Fibroblast of peridontal ligament (primary cell): Measurements from ENCODE around the gene PHYHD1.

Experiments
- DNase-seq: peaks from one replicate; pipeline ENCODE4 v3.0.0-alpha.2; 2010; ENCODE audit errors: extremely low read depth

The PHYHD1 gene

GRCh38 chr9:128901379-128901778 lies 19.4 kb upstream of the PHYHD1 start:
- no peak for DNase-seq

DNA sequence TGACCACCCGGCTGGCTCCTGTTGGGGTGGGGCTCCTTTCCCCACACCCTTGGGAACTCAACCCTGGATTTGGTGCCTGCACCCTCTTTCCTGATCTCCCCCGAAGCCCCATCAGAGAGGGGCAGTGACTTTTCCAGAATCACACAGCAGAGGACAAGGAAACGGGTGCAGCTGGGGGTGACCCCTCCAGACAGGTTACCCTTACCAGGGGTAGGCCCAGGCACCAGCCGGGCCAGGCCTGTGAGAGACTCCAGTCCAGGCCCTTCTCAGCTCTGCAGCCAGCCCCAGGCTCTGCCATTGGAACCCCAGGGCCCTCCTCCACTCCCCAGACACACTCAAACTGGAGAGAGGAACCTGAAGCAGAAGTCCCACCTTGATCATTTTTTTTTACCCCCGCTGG lies 19.0 kb upstream of the PHYHD1 start:
- DNase-seq = no peak

DNA sequence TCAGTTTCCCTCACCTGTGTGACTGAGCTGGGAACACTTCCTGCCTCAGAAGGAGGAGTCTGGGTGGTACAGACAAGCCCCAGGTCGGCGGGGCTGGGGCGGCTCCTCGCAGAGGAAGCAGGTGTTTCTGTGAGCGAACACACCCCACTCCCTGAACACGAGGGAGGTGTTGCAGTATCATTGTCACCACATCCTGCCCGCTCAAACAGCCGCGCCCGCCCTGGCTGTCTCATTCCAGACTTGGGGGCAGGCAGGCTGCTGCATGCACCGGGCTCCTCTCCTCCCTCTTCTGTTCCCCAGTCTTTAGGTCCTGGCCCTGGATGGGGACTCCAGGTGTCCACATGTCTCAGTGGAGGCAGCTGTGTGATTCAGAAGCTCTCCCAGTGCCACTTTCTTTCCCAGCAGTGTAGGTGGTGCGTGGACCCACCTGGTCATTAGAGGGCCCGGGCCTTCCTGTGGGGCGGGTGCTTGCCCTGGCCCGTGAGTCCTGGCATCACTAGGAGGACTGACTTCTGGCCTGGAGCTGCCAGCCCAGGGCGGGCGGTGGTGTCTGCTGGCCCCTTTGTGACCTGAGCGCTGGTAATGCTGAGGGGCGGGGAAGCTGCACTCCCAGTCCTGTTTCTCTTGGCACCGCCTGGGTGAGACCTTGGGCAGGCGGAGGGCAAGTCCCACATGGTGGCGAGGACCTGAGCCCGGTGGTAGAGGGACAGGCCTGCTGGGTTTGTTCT lies 18.3 kb upstream of the PHYHD1 start:
- no peak for DNase-seq

GRCh38 chr9:128903079-128903461 lies 17.7 kb upstream of the PHYHD1 start:
- DNase-seq = no peak

DNA sequence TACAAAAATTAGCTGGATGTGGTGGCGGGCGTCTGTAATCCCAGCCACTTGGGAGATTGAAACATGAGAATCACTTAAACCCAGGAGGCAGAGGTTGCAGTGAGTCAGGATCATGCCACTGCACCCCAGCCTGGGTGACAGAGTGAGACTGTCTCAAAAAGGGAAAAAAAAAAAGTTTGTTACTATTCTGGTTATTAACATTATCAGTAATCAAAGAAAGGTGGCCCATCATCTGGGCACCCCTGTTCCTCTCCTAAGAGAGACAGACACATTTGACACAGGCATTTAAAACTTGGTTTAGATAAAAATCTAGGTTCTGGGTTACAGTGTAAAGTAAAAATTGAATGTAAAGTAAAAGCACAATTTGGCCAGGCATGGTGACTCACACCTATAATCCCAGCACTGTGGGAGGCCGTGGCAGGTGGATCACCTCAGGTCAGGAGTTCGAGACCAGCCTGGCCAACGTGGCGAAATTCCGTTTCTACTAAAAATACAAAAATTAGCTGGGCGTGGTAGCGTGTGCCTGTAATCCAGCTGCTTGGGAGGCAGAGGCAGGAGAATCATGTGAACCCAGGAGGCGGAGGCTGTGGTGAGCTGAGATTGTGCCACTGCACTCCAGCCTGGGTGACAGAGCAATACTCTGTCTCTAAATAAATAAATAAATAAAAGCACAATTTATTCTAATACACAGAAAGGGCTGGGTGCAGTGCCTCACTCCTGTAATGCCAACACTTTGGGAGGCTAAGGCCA lies 16.7 kb upstream of the PHYHD1 start:
- DNase-seq = no peak

- DNase-seq = no peak
Measured at GRCh38 chr9:128905964-128906363, 14.8 kb upstream of the PHYHD1 start.

DNA sequence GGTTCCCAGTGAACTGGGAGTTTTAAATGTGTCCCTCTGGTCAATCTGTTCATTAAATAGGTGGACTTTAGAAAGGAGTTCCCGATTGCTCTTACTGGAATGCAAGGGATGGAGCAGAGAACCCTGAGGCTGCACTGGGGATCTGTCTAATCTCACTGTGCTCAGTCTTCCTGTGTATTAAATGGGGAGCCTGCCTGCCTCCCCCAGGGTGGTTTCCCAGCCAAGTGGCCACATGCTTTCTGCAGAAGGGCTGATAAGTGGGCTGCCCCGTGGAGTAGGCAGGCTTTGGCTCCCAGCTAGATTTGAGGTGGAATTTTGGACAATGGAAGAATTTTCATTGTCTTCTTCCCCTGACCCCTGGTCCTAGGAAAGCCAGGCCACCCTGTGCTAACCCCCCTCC lies 14.0 kb upstream of the PHYHD1 start:
- DNase-seq = no peak

DNA sequence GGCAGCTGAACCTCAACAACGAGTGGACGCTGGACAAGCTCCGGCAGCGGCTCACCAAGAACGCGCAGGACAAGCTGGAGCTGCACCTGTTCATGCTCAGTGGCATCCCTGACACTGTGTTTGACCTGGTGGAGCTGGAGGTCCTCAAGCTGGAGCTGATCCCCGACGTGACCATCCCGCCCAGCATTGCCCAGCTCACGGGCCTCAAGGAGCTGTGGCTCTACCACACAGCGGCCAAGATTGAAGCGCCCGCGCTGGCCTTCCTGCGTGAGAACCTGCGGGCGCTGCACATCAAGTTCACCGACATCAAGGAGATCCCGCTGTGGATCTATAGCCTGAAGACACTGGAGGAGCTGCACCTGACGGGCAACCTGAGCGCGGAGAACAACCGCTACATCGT lies 12.4 kb upstream of the PHYHD1 start:
- DNase-seq = no peak

GRCh38 chr9:128909859-128910258 lies 10.9 kb upstream of the PHYHD1 start:
- DNase-seq = no peak

GRCh38 chr9:128910906-128911305 lies 9.9 kb upstream of the PHYHD1 start:
- DNase-seq = no peak

GRCh38 chr9:128911529-128912035 lies 9.2 kb upstream of the PHYHD1 start:
- no peak for DNase-seq

GRCh38 chr9:128912270-128912853 lies 8.4 kb upstream of the PHYHD1 start:
- peak; percentile 74 for DNase-seq

DNA sequence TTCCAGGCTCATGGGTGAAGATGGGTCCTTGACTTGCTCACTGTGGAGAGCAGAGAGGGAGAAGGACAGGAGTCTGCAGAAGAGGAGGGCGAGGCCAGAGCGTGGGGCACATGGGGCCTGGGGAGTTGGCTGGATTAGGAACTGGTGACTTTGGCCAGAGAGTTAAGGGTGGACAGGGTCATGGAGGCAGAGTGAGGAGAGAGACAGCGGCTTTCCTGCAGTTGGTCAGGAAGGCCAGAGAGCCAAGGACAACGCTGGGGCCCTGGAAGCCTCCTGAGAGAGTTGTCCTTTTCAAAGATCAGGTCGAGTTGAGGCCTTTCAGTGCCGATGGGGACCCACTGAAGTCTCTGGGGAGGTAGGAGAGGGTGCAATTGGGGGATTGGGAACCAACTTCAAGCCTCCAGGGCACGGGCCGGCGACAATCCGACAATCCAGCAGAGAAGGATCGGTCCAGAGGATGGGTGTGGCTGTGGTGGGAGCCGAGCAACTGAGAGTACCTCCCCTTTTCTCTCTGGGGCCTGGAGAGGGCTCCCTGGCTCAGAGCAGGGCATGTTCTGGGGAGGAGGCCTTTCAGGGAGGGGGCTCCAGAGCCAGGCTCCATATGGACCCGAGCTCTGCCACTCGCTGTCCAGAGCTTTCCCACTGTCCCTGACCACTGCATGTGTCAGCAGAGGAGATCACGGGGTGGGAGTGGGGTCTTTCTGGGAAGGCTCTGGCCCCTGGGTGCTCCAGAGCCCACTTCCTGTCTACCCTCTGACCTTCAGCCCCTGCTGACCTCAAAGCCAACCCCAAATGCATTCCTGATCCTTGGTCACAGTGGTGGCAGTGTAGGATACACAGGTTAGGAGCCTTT lies 7.5 kb upstream of the PHYHD1 start:
- no peak for DNase-seq

- no peak for DNase-seq
Measured at GRCh38 chr9:128913995-128914772, 6.6 kb upstream of the PHYHD1 start.

- DNase-seq = no peak
Measured at GRCh38 chr9:128916204-128916603, 4.6 kb upstream of the PHYHD1 start.

DNA sequence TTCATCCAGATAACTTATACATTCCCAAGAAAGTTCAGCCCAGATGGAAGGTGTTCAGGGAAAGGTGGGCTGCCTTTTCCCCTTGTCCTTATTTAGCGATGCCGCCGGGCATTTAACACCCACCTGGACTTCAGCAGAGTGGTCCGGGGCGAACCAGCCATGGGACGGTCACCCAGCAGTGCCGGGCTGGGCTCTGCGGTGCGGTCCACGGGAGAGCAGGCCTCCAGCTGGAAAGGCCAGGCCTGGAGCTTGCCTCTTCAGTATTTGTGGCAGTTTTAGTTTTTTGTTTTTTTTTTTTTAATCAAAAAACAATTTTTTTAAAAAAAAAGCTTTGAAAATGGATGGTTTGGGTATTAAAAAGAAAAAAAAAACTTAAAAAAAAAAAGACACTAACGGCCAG lies 4.0 kb upstream of the PHYHD1 start:
- DNase-seq = no peak

- peak; percentile 84 for DNase-seq
Measured at GRCh38 chr9:128917151-128917849, 3.5 kb upstream of the PHYHD1 start.

GRCh38 chr9:128918921-128919320 lies 1.9 kb upstream of the PHYHD1 start:
- no peak for DNase-seq

DNA sequence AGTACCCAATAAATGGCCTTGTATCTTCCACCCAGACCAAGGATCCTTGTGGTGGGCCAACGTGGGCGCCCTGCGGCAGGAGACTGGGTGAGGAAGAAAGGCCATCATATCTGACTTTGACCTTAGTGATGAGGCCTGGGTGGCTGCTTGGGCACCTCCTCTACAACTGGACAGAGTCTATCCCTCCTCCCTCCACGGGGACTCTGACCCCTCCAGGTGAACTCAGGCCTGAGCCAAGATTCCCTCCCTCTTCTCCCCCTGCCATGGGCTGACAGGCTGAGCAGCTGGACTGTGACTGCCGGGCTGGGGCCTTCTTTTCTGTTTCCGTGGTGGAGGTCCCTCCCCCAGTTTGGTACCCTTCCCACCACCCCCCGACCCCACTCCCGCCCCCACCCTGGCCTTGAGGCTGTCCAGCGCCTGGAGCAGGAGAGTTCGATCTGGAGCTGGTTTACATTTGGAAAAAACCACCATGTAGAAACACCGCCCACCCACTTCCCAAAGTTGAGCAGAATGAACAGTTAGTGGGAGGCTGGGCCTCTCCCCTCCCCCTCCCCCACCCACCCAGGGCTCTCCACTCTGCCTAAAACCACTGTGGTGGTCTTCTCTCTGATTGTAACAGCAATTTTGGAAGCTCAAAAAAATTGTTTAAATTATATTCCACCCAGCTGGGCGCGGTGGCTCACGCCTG lies 1.2 kb upstream of the PHYHD1 start:
- DNase-seq = no peak
